Neural cell (in vitro differentiated cells): Measurements from ENCODE around the gene FOXA1. TPM values are rescaled to one million over a fixed set of nuclear protein-coding genes. Genes with fewer than 3 reads are reported as not detected.

Experiments
- H2AFZ ChIP-seq: fragments of 200-600, 300-800 bp; sonication (generic), shearing (Covaris generic); 2 replicates; pipeline ENCODE4 v1.6.0; 2014; ENCODE audit warnings: low read depth, mild to moderate bottlenecking, antibody characterized with exemption, low read length, moderate library complexity
- H3F3A ChIP-seq: fragments of 200-600 bp; shearing (Covaris generic); 2 replicates; pipeline ENCODE4 v1.6.1; 2016; ENCODE audit warnings: mild to moderate bottlenecking, moderate library complexity, mixed read lengths, antibody characterized with exemption, low read length; ENCODE audit not compliant: insufficient read depth, poor library complexity, severe bottlenecking
- H3K27ac ChIP-seq: fragments of 200-600, 300-800 bp; sonication (generic), shearing (Covaris generic); 2 replicates; pipeline ENCODE4 v1.5.1; 2014; ENCODE audit warnings: mild to moderate bottlenecking, low read length, moderate library complexity
- H3K27me3 ChIP-seq: fragments of 300-800, 200-600 bp; sonication (generic), shearing (Covaris generic); 2 replicates; pipeline ENCODE4 v1.6.0; 2014; ENCODE audit warnings: mild to moderate bottlenecking, low read depth, low read length, moderate library complexity; ENCODE audit not compliant: insufficient read depth
- H3K36me3 ChIP-seq: fragments of 300-800, 200-600 bp; sonication (generic), shearing (Covaris generic); 2 replicates; pipeline ENCODE4 v1.5.1; 2014; ENCODE audit warnings: mild to moderate bottlenecking, antibody characterized with exemption, low read length, moderate library complexity; ENCODE audit not compliant: insufficient read depth
- H3K4me2 ChIP-seq: fragments of 300-800, 200-600 bp; sonication (generic), shearing (Covaris generic); 2 replicates; pipeline ENCODE4 v1.6.0; 2014; ENCODE audit warnings: mild to moderate bottlenecking, low read length
- H3K4me3 ChIP-seq: fragments of 300-800, 200-600 bp; sonication (generic), shearing (Covaris generic); 2 replicates; pipeline ENCODE4 v1.5.1; 2014; ENCODE audit warnings: mild to moderate bottlenecking, low read length, moderate library complexity
- H3K79me2 ChIP-seq: fragments of 200-600 bp; shearing (Covaris generic); replicated peaks from 2 replicates; pipeline ENCODE4 v1.6.0; 2014; ENCODE audit warnings: mild to moderate bottlenecking, low read length, moderate library complexity; ENCODE audit not compliant: insufficient read depth
- H3K9ac ChIP-seq: fragments of 300-800, 200-600 bp; sonication (generic), shearing (Covaris generic); 2 replicates; pipeline ENCODE4 v1.6.1; 2016; ENCODE audit warnings: mild to moderate bottlenecking, low read length, mixed read lengths
- H3K9me2 ChIP-seq: fragments of 200-600 bp; shearing (Covaris generic); 2 replicates; pipeline ENCODE4 v1.6.1; 2016; ENCODE audit warnings: mild to moderate bottlenecking, low read length, mixed read lengths; ENCODE audit not compliant: insufficient read depth
- H3K9me3 ChIP-seq: fragments of 200-600, 300-800 bp; sonication (generic), shearing (Covaris generic); 2 replicates; pipeline ENCODE4 v1.6.1; 2016; ENCODE audit warnings: mild to moderate bottlenecking, mixed run types, low read length, moderate library complexity, mixed read lengths
- H4K20me1 ChIP-seq: fragments of 200-600 bp; shearing (Covaris generic); 2 replicates; pipeline ENCODE4 v1.6.1; 2016; ENCODE audit warnings: mild to moderate bottlenecking, mixed run types; ENCODE audit not compliant: insufficient read depth
- EP300 ChIP-seq: fragments of 450-650 bp; conservative IDR thresholded peaks from 2 replicates; pipeline ENCODE4 v1.6.1; 2014; ENCODE audit warnings: antibody characterized with exemption, mild to moderate bottlenecking, moderate library complexity; ENCODE audit not compliant: poor library complexity, severe bottlenecking
- EZH2 ChIP-seq: fragments of 200-600, 300-800 bp; shearing (Covaris generic), sonication (generic); IDR thresholded peaks from 2 replicates; pipeline ENCODE4 v1.6.1; 2014; ENCODE audit warnings: antibody characterized with exemption, low read length, borderline replicate concordance, mild to moderate bottlenecking; ENCODE audit not compliant: insufficient read depth, poor library complexity, severe bottlenecking
- MXI1 ChIP-seq: fragments of 450-650 bp; conservative IDR thresholded peaks from 2 replicates; pipeline ENCODE4 v1.6.1; 2014; ENCODE audit warnings: antibody characterized with exemption, mild to moderate bottlenecking; ENCODE audit not compliant: poor library complexity, severe bottlenecking
- POLR2AphosphoS5 ChIP-seq: IDR thresholded peaks from 2 replicates; pipeline ENCODE4 v1.6.1; 2012
- RAD21 ChIP-seq: fragments of 450-650 bp; conservative IDR thresholded peaks from 2 replicates; pipeline ENCODE4 v1.6.1; 2014; ENCODE audit warnings: antibody characterized with exemption, mild to moderate bottlenecking, moderate library complexity
- SMC3 ChIP-seq: fragments of 450-650 bp; conservative IDR thresholded peaks from 2 replicates; pipeline ENCODE4 v1.6.1; 2014; ENCODE audit warnings: antibody characterized with exemption, mild to moderate bottlenecking, moderate library complexity; ENCODE audit not compliant: poor library complexity
- TAF1 ChIP-seq: IDR thresholded peaks from 2 replicates; pipeline ENCODE4 v1.6.1; 2012; ENCODE audit warnings: low read depth
- polyA plus RNA-seq: library from polyadenylated mRNA; depleted of rRNA; stranded (reverse); fragments of >200 nt; gene quantifications from 2 replicates; pipeline ENCODE4 v1.2.3, GENCODE V29; 2014
- TF ChIP-seq, protein P1 (sequence below): IDR thresholded peaks from 2 replicates; pipeline ENCODE4 v1.6.1; 2012; ENCODE audit warnings: borderline replicate concordance
- TF ChIP-seq, protein P2 (sequence below): fragments of 450-650 bp; IDR thresholded peaks from 2 replicates; pipeline ENCODE4 v1.5.1; 2014; ENCODE audit warnings: antibody characterized with exemption, mild to moderate bottlenecking, moderate library complexity; ENCODE audit not compliant: poor library complexity, severe bottlenecking

FOXA1 gene
- polyA plus RNA-seq, 1 donor from 2014 or later: not detected

DNA sequence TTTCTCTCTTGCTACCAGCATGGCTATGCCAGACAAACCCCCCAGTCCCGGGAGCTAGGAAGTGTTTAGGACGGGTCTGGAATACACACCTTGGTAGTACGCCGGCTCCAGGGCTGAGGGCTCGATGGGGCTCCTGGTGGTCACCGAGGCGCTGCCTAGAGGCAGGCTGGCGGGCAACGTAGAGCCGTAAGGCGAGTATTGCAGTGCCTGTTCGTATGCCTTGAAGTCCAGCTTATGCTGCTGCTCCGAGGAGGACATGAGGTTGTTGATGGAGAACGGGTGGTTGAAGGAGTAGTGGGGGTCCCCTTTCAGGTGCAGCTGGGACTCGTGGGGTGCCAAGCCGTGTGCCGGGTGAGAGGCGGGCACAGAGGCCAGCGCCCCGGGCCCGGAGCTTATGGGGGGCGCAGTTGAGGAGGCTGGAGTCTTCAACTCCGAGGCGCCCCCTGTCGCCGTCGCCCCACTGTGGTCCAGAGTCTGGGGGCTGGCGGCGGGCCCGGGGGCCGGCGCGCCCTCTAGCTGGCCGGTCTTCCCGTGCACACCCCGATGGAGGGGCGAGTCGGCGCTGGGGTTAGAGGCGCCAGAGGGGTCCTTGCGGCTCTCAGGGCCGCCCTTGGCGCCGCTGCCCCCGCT, 3.6 kb downstream of the FOXA1 start:
- H3K36me3 ChIP-seq: no peaks in the 10 kb centered on the region
- no peak for TF ChIP-seq POLR2AphosphoS5
- TF ChIP-seq EP300: no peak
- no peak for TF ChIP-seq MXI1
- TF ChIP-seq RAD21: no peak
- TF ChIP-seq SMC3: no peak
- TF ChIP-seq TAF1: no peak
- TF ChIP-seq, protein P1, sequence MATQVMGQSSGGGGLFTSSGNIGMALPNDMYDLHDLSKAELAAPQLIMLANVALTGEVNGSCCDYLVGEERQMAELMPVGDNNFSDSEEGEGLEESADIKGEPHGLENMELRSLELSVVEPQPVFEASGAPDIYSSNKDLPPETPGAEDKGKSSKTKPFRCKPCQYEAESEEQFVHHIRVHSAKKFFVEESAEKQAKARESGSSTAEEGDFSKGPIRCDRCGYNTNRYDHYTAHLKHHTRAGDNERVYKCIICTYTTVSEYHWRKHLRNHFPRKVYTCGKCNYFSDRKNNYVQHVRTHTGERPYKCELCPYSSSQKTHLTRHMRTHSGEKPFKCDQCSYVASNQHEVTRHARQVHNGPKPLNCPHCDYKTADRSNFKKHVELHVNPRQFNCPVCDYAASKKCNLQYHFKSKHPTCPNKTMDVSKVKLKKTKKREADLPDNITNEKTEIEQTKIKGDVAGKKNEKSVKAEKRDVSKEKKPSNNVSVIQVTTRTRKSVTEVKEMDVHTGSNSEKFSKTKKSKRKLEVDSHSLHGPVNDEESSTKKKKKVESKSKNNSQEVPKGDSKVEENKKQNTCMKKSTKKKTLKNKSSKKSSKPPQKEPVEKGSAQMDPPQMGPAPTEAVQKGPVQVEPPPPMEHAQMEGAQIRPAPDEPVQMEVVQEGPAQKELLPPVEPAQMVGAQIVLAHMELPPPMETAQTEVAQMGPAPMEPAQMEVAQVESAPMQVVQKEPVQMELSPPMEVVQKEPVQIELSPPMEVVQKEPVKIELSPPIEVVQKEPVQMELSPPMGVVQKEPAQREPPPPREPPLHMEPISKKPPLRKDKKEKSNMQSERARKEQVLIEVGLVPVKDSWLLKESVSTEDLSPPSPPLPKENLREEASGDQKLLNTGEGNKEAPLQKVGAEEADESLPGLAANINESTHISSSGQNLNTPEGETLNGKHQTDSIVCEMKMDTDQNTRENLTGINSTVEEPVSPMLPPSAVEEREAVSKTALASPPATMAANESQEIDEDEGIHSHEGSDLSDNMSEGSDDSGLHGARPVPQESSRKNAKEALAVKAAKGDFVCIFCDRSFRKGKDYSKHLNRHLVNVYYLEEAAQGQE: no peak
- TF ChIP-seq EZH2: no peak
- TF ChIP-seq, protein P2, sequence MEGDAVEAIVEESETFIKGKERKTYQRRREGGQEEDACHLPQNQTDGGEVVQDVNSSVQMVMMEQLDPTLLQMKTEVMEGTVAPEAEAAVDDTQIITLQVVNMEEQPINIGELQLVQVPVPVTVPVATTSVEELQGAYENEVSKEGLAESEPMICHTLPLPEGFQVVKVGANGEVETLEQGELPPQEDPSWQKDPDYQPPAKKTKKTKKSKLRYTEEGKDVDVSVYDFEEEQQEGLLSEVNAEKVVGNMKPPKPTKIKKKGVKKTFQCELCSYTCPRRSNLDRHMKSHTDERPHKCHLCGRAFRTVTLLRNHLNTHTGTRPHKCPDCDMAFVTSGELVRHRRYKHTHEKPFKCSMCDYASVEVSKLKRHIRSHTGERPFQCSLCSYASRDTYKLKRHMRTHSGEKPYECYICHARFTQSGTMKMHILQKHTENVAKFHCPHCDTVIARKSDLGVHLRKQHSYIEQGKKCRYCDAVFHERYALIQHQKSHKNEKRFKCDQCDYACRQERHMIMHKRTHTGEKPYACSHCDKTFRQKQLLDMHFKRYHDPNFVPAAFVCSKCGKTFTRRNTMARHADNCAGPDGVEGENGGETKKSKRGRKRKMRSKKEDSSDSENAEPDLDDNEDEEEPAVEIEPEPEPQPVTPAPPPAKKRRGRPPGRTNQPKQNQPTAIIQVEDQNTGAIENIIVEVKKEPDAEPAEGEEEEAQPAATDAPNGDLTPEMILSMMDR: no peak
- no peaks in the 10 kb centered on the region for H3F3A ChIP-seq
- H3K4me2 ChIP-seq: no peak overlapping the region
- no peak overlapping the region for H2AFZ ChIP-seq
- peaks cover 99% of the 10 kb centered on the region for H3K27me3 ChIP-seq
- no peaks in the 10 kb centered on the region for H3K79me2 ChIP-seq
- no peaks in the 10 kb centered on the region for H4K20me1 ChIP-seq
- no peaks in the 10 kb centered on the region for H3K9me2 ChIP-seq
- H3K9me3 ChIP-seq: no peaks in the 10 kb centered on the region
- no peak overlapping the region for H3K27ac ChIP-seq
- no peak overlapping the region for H3K9ac ChIP-seq
- no peak overlapping the region for H3K4me3 ChIP-seq

DNA sequence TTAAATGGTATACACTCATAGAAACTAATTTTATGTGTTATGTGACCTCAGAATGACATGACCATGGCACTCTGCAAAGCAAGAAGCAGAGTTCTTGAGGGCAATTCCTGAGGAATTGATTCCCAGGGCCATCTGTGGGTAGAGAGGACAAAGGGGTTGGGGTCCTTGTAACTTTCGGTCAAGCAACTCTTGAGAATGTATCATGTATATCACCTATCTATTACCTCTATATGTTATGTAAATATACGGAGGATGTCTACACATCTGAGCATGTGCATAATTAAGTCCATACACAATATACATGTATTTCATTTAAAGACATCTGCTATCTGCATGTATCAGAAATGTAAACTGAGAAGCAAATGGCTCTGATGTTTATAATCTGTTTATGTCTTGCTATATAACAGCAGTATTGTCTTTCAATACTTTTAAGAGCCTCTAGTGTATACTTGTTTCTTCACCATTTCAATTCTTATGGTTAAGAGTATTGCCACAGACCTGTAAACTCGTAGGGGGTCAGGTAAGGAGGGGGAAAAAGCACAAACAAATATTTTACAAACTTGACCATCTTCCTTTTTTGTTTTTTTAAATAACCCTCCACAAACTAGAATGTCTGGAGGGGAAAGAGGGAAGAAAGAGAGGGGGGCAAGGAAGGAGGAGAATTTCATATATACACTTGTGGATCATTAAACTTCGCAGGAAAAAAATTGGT, 4.5 kb downstream of the FOXA1 start:
- Histone ChIP-seq H3K79me2 (no peaks in the 10 kb centered on the region), H3K4me3 (no peak overlapping the region), H3K27ac (no peak overlapping the region), H3K27me3 (peaks cover 99% of the 10 kb centered on the region), H3F3A (no peaks in the 10 kb centered on the region), H3K9ac (no peak overlapping the region), H3K36me3 (no peaks in the 10 kb centered on the region), H4K20me1 (no peaks in the 10 kb centered on the region), H3K9me3 (no peaks in the 10 kb centered on the region), H3K4me2 (no peak overlapping the region), H2AFZ (no peak overlapping the region), H3K9me2 (no peaks in the 10 kb centered on the region)
- TF ChIP-seq MXI1 (no peak), EZH2 (no peak), SMC3 (no peak), EP300 (no peak), RAD21 (no peak), POLR2AphosphoS5 (no peak), TAF1 (no peak)
- TF ChIP-seq, protein P1: no peak
- TF ChIP-seq, protein P2: no peak
